ENCODE data around the gene LCE2B.
A peak's percentile ranks its signal among the peaks of the same experiment; 100 is the strongest.
"Not testable (repeated sequence)": the region's sequence is repeated elsewhere in the genome, so short reads cannot be mapped to it uniquely, and the experiment has no call there.

LCE2B gene, protein sequence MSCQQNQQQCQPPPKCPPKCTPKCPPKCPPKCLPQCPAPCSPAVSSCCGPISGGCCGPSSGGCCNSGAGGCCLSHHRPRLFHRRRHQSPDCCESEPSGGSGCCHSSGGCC

DNA sequence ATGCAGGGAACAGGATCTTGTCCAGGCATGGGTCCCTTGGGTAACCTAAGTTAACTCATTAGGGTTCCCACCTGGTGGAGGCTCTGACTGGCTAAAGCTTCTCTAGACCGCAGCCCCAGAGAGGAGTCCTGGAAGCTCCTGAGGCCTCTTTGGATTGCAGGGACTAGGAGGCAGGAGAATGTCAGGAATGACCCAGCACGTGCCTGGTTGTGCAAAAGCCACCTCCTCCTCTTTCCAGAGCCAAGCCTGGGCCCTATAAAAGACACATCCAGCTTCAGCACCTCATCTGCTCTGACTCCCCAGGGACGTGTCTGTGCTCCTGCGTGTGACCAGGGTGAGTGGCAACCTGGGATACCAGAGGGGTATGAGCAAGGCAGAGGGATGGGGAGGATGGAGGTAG, at the start of gene LCE2B:
LCE2B (plus strand) TSS at position 301 of the 400 bp plus-strand sequence. CDS start 721 bp downstream, outside the sequence.
- DNase-seq (ENCODE audit: low read depth), result not testable (repeated sequence)

DNA sequence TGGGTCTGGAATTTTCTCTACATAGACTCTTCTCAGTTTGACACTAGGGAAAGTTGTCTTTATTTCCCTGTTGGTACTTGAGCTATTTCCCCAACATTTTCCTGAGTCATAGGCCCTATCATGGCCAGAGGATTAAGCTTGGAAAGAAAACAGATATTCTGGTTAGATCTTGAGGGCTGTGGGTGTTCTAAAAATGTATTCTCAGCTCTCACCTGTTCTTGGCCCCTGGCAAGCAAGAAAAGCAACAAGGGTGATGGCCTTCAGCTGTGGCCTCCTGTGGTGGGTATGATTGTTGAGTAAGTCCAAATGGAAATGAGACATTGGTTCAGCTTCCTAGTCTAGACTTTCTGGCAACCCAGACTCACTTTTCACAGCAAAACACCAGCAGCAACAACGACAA, 45.6 kb upstream of the LCE2B start:
- DNase-seq (ENCODE audit: low read depth), result no peak

DNA sequence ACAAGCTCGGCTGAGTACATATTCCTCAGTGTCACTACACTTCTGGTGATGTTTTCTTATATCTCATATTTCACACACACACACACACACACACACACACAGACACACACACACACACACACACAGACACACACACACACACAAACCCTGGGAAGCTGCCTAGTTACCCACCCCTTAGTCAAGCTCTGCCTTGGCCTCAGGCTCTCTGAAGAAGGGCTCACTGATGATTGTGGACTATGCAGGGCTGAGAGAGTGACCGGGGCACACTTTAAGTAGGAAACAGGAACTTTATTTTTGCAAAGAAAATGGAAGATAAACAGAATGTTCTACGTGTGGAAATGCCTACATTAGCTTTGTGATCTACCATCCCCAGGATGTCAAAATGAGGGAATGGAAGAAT, 42.0 kb upstream of the LCE2B start:
- DNase-seq (ENCODE audit: low read depth), result no peak

DNA sequence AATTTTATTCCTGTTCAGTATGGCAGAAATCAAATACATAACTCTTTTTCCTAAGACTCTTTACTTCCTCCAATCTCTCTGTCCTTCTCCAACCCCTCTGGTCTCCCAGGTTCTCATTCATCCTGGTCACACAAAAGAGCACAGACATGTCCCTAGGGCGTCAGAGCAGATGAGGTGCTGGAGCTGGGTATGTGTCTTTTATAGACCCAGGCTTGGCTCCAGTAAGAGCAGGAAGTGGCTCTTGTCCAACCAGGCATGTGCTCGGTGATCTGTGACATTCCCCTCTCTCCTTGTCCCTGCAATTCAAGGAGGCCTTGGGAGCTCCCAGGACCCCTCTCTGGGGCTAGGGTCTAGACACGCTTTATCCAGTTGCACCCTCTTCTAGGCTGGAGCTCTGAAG, 40.8 kb upstream of the LCE2B start:
- DNase-seq (ENCODE audit: low read depth), result no peak

DNA sequence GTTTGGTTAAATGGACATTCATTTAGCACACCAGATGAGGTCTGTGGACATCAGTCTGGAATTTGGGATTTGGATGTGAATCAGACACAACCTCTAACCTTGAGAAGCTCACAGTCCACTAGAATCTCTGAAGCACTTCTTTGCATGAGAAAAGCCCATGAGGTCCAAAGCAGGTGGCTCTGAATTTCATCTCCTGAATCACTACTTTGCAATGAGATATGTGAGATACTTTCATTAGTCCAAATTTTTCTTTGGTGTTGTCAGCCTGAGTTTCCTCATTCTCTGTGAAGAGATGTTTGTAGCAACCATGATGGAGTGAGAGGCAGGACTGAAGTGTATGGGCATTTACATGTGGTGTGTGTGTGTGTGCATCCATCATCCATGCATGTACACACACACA, 39.3 kb upstream of the LCE2B start:
- DNase-seq (ENCODE audit: low read depth), result no peak

DNA sequence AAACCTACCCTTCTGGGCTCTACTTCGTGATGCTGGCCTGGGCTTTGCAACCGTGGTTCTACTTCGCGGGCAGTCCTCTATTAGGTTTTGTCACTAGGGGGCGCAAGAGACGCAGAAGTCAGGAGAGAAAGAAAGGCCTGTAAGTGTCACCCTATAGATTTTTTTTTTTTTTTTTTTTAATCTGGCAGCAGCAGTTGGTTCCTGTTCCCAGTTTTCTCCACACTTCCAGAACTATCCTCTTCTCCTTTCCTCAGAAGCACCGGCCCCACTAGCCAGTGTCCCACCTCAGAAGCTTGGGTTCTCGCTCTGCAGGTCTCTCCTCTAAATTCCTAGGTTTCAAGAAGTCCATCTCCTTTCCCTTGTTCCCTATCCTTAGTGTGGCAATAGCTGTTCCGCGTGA, 31.8 kb upstream of the LCE2B start:
- DNase-seq (ENCODE audit: low read depth), result peak; percentile 2

DNA sequence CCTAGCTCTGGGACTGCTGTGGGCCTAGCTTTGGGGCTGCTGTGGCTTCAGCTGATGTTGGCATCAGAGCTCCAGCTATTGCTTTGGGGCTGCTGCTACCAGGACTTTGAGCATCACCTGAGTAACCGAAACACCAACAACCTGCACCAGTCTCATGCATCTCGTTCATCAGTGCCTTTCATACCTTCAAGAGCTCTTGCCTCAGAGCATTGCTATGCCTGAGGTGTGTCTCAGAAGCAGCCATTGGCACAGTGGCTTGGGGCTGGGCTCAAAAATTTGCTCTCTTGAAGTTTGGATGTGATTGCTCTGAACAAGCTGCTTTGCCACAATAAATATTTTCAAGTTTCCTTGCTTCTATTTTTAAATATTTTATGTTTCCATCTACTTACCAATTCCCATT, 29.5 kb upstream of the LCE2B start:
- DNase-seq (ENCODE audit: low read depth), result no peak

DNA sequence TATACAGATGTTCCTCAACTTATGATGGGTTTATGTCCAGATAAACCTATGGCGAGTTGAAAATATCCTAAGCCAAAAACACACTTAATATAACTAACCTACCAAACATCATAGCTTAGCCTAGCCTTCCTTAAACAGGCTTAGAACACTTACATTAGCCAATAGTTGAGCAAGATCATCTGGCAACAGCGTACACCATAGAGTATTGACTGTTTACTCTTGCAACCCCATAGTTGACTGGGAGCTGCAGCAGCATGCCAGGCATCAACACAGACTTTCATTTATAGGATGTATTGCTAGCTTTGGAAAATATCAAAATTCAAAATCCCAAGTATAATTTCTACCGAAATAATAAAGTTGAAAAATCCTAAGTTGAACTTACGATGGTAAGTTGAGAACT, 28.2 kb upstream of the LCE2B start:
- DNase-seq (ENCODE audit: low read depth), result no peak

DNA sequence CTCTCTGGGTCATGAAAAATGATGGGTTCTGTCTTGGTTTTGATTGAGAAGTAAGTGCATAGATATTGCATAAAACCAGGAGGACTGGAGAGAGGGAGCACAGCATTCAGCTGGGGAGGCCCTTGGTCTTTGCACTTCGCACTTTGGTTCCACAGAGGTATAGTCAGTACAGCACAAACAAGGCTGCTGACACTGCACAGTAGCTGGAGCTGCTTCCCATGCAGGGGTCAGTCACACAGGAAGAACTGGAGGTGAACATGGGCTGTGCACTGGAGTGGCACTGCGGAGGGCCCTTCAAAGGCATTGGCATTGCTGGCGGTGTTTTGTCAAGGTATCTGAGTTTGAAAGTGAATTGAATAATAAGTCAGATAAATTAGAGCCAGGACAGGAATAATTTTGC, 27.3 kb upstream of the LCE2B start:
- no peak for DNase-seq (ENCODE audit: low read depth)

DNA sequence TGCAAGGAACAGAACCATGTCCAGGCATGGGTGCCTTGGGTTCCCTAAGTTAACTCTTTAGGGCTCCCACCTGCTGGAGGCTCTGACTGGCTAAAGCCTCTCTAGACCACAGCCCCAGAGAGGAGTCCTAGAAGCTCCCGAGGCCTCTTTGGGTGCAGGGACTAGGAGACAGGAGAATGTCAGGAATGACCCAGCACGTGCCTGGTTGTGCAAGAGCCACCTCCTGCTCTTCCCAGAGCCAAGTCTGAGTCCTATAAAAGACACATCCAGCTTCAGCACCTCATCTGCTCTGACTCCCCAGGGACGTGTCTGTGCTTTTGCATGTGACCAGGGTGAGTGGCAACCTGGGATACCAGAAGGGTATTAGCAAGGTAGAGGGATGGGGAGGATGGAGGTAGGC, 22.8 kb upstream of the LCE2B start, which contains the start of gene LCE2D:
LCE2D (plus strand) TSS at position 283 of the 400 bp plus-strand sequence. CDS start 726 bp downstream, outside the sequence.
- no peak for DNase-seq (ENCODE audit: low read depth)

DNA sequence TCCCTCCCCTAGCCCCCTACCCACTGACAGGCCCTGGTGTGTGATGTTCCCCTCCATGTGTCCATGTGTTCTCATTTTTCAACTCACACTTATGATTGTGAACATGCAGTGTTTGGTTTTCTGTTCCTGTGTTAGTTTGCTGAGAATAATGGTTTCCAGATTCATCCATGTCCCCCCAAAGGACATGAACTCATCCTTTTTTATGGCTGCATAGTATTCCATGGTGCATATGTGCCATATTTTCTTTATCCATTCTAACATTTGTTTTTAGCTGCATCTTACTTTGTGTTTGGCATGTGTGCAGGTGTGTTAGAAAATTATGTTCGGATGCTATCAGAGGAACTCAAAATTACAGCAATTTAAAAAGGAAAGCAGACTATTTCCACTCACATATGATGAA, 19.8 kb upstream of the LCE2B start:
- DNase-seq (ENCODE audit: low read depth), result not testable (repeated sequence)

DNA sequence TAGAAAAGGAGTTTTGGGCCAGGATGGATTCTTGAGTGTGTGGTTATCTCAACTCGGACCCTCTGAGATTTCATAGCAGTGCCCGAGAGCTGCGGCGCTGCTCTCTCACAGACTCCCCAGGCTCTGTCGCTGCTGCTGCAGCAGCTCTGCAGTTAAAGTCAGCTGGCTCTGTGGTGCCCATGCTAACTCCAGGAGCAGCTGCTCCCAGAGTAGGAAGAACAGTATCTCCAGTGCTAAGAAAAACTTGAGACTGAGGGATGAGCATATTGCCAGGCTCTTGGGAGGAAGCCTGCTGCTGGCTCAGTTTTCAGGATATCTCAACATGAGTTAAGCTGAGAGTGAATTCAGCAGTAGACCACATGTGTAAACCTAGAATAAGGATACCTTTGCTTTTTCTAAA, 18.3 kb upstream of the LCE2B start:
- no peak for DNase-seq (ENCODE audit: low read depth)

DNA sequence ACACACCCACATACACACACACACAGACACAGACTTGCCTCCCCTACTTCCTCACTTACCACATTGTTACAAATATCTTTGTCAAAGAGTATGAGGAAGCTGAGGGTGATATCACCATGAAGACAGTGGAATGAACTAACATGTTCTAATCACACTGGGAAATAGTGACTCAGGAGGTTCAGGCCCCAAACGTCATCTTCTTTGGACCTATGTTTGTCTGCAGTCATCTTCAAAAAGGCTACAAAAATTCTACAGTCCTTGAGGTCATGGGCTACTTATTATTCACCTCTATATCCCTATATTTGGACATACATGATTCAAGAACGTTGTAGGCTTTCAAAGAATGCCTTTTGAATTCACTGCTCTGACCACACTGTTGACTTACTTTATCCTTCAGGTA, 12.9 kb upstream of the LCE2B start:
- DNase-seq (ENCODE audit: low read depth), result no peak

DNA sequence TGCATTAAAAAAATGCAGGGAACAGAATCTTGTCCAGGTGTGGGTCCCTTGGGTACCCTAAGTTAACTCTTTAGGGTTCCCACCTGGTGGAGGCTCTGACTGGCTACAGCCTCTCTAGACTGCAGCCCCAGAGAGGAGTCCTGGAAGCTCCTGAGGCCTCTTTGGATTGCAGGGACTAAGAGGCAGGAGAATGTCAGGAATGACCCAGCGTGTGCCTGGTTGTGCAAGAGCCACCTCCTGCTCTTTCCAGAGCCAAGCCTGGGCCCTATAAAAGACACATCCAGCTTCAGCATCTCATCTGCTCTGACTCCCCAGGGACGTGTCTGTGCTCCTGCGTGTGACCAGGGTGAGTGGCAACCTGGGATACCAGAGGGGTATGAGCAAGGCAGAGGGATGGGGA, 10.9 kb upstream of the LCE2B start, which contains the start of gene LCE2C:
LCE2C (plus strand) TSS at position 297 of the 400 bp plus-strand sequence. CDS start 737 bp downstream, outside the sequence.
- DNase-seq (ENCODE audit: low read depth), result not testable (repeated sequence)

DNA sequence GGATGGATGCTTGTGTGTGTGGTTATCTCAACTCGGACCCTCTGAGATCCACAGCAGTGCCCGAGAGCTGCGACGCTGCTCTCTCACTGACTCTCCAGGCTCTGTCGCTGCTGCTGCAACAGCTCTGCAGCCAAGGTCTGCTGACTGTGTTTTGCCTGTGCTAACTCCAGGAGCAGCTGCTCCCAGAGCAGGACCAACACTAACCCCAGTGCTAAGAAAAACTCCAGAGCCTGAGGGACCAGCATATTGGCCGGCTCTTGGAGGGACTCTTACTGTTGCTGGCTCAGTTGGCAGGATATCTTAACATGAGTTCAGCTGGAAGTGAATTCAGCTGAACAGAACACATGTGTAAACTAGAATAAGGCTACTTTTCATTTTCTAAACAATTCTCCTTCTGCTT, 6.5 kb upstream of the LCE2B start:
- DNase-seq (ENCODE audit: low read depth), result no peak

DNA sequence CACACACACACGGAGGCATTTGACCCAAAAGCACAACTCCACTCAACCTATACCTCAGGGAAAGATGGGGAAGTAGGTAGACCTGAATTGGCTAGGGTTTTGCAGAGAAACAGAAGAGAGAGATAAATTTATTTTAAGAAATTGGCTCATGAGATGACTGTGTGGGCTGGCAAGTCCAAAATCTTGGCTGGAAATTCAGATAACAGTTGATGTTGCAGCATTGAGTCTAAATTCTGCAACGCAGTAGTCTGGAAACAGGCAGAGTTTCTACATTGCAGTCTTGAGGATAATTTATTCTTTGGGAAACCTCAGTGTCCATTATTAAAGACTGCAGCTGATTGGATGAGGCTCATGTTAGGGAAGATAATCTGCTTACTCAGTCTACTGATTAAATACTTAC, 4.3 kb upstream of the LCE2B start:
- DNase-seq (ENCODE audit: low read depth), result no peak

DNA sequence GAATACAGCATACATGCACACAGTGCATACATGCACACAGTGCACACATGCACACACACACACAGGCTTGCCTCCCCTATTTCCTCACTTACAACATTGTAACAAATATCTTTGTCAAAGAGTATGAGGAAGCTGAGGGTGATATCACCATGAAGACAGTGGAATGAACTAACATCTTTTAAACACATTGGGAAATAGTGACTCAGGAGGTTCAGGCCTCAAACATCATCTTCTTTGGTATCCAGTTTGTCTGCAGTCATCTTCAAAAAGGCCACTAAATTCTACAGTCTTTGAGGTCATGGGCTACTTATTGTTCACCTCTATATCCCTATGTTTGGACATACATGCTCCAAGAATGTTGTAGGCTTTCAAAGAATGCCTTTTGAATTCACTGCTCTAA, 2.1 kb upstream of the LCE2B start:
- DNase-seq (ENCODE audit: low read depth), result no peak

DNA sequence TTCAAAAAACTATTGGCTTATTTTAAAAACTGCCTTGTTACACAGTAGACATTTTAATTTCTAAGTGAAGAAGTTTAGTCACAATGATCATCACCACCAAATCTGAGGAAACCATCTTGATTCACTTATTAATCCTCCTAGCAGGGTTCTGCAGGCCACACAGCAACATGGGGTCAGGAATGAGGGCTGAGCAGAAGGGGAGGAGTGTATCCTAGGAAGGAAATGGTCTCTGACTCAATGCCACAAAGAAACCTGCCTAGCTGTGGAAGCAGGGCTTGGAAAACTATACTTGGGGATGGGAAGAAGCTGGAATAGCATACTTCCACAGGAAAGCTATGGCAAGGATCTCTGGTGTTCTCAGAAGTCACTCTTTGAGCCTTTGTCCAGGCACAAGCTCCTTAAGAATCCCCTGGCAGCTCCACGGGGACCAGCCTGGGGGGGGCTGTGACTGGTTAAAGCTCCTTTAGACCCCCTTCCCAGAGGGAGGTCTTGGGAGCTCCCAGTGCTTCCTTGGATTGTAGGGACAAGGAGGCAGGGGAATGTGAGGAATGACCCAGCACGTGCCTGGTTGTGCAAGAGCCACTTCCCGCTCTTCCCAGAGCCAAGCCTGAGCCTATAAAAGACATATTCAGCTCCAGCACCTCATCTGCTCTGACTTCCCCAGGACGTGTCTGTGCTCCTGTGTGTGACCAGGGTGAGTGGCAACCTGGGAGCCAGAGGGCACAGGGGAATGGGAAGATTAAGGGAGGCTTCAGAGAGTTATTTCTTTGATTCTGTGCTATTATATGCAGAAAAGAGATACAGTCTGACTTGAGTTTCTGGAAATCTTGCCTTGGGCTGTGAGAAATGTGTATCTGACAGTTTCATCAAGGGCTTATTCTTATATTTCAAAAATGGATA, 12.0 kb downstream of the LCE2B start, which contains the start of gene LCE2A:
LCE2A (plus strand) TSS at position 645 of the 900 bp plus-strand sequence. CDS start 557 bp downstream, outside the sequence.
- no peak for DNase-seq (ENCODE audit: low read depth)

DNA sequence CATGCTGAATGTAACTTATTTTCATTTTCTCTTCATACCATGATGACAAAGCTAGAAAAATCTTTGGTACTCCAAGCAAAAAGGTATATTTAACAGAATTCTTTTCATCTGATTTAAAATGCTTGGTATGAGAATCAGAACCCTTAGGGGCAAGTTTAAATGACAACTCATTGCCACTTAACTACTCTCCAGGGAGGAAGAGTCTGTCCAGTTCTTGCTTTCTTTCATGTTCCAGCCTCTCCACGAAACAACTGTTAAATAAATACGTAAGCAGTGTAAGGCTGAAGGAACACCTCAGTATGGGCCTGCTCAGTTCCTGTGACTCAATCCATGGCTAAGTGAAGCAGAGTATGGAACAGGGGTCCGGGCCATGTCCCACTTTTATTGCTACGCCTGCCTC, 13.8 kb downstream of the LCE2B start:
- no peak for DNase-seq (ENCODE audit: low read depth)

DNA sequence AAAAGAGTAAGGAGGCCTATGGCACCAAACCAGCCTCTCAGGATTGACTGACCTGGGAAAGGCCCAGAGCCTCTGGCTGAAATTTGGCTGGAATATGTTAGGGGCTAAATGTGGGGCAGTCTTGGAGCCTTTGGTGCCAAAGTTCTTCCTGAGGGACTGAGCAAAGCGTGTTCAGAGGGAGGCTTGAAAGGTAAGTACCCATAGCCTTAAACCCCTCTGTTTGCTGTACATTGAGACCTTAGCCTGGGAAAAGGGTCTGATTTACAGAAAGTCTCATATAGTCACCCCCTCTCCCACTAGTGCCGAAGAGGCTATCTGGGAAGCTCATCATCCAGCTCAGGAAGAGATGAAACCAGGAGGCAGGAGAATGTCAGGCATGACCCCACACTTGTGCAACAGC, 21.9 kb downstream of the LCE2B start, which contains the start of gene LCE4A:
LCE4A (plus strand) TSS at position 301 of the 400 bp plus-strand sequence. CDS start 916 bp downstream, outside the sequence.
- DNase-seq (ENCODE audit: low read depth), result no peak

DNA sequence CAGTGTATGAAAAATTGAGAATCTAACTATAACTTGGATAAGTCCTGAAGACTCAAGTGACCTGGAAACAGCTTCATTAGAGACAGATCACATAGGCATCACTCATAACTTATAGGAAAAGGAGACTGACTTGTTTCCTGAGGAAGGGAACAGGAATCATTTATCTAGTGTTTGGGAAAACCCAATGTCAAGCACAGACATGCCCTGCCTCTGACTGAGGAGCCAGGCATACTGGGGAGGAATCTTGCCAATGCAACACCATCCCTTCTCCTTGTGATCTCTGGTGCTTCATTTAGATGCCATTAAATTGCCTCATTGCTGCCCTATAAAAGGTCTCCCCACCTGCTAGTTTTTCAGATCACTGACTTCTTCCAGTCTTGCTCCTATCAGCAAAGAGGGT, 32.3 kb downstream of the LCE2B start:
- DNase-seq (ENCODE audit: low read depth), result no peak

DNA sequence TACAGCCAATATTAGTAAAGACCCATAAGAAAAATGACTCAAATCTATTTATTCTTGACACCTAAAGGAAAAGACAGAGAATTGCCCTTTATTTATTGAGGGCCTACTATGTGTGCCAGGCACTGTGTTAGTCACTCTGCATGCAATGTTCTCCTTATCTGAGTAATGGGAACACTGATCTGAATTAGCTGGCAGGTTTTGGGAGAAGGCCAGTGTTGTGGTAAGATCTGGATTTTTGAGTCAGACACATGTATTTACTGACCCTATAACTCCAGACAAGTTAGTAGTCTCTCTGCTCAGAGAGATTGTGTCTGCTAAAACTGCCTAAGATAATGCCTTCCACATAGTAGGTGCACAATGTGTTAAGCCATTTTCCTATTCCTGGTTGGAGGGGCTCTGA, 39.3 kb downstream of the LCE2B start:
- DNase-seq (ENCODE audit: low read depth), result no peak

DNA sequence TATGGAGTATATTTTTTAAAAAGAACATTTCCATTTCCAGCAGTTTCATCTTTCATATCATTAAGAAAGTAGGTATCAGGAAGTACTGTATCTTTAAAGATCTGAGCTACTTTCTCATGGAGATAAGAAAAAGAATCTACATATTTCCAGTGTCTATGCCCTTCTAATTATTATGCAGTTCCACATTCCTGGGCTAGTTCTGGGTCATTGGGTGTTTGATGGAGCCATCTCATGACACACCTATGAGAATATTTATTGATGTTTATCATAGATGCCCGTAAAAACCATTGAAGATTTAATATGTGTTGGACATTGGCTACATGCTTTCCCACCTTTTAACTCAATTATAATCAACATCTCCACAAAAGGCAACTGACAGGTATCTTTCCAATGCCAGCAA, 43.1 kb downstream of the LCE2B start:
- DNase-seq (ENCODE audit: low read depth), result no peak

Measured in activated T-helper 9 cell treated with anti-CD3 and anti-CD28 coated beads, Interleukin-2, amount 50 U/mL, for 16 hours (primary cell).